Tibial artery (tissue), 4 donors: ENCODE data around the gene PAPPA2.

Source experiments
- DNase-seq, 2 donors: peaks; one replicate each; pipeline ENCODE4 v3.0.0-alpha.2; 2019
- H3K27ac ChIP-seq, 2 donors: fragments of 200-600 bp; sonication (generic) in 1 of 2; 1 replicate in 1 of 2; 2 replicates in 1 of 2; pipeline ENCODE4 v1.5.1; 2018 to 2019; ENCODE audit warnings: mild to moderate bottlenecking in 1 of 2
- H3K27me3 ChIP-seq, 2 donors: fragments of 200-600 bp; sonication (generic) in 1 of 2; one replicate each; pipeline versions ENCODE4 v1.5.1 to v1.6.0; 2016 to 2019
- H3K36me3 ChIP-seq, 3 donors: fragments of 200-600 bp; sonication (generic) in 2 of 3; one replicate each; pipeline ENCODE4 v1.5.1; 2016 to 2019; ENCODE audit warnings: mild to moderate bottlenecking in 2 of 3
- H3K4me1 ChIP-seq, 4 donors: fragments of 200-600 bp; sonication (generic) in 2 of 4; 1 replicate in 3 of 4; 2 replicates in 1 of 4; pipeline ENCODE4 v1.5.1; 2016 to 2019
- H3K4me3 ChIP-seq, 2 donors: fragments of 200-600 bp; sonication (generic) in 1 of 2; 1 replicate in 1 of 2; 2 replicates in 1 of 2; pipeline ENCODE4 v1.5.1; 2018 to 2019; ENCODE audit warnings: mild to moderate bottlenecking in 2 of 2
- H3K9me3 ChIP-seq, 3 donors: fragments of 200-600 bp; sonication (generic) in 1 of 3; one replicate each; pipeline ENCODE4 v1.5.1; 2016 to 2019
- intact Hi-C: fragments of 100-400 bp; cut with DNase I; formaldehyde crosslinking; loops from one replicate; pipeline ENCODE4 v1.15.0; 2023; ENCODE audit warnings: low total_unique reads
- TF ChIP-seq, protein P1 (sequence below), 2 experiments: fragments of 200-600 bp in 1 of 2; fragments of 450-650 bp in 1 of 2; IDR thresholded peaks; one replicate each; pipeline ENCODE4 v1.5.1; 2017 to 2019; ENCODE audit warnings: antibody characterized with exemption in 2 of 2, mild to moderate bottlenecking in 1 of 2, moderate library complexity in 1 of 2

The PAPPA2 gene

DNA sequence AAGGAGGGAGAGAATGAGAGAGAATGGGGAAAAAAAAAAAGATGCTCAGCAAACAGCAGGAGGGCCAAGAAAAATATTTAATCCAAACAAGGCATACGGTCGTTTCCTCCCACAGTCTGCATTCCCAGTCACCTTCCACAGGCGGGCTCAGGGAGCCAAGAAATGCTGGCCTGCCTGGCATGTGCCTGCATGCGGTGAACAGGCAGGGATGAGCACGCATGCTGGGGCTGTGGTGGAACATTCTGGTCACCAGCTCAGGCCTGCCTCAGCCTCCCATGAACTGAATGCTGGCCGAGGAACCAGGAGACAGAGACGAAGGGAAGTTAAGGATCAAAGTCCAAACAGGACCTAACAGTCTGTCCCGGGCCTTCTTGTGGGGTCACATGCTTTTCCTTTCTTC lies 366.3 kb downstream of the PAPPA2 start:
- DNase-seq, result no peak
- intact Hi-C loops, result no loop called here
- no peaks in the 10 kb centered on the region for H3K36me3 ChIP-seq
- no peak overlapping the region for H3K27ac ChIP-seq
- no peaks in the 10 kb centered on the region for H3K9me3 ChIP-seq
- H3K4me3 ChIP-seq, result no peak overlapping the region
- TF ChIP-seq, protein P1, sequence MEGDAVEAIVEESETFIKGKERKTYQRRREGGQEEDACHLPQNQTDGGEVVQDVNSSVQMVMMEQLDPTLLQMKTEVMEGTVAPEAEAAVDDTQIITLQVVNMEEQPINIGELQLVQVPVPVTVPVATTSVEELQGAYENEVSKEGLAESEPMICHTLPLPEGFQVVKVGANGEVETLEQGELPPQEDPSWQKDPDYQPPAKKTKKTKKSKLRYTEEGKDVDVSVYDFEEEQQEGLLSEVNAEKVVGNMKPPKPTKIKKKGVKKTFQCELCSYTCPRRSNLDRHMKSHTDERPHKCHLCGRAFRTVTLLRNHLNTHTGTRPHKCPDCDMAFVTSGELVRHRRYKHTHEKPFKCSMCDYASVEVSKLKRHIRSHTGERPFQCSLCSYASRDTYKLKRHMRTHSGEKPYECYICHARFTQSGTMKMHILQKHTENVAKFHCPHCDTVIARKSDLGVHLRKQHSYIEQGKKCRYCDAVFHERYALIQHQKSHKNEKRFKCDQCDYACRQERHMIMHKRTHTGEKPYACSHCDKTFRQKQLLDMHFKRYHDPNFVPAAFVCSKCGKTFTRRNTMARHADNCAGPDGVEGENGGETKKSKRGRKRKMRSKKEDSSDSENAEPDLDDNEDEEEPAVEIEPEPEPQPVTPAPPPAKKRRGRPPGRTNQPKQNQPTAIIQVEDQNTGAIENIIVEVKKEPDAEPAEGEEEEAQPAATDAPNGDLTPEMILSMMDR (IDR thresholded peaks at IDR 0.05), result no peak
- H3K4me1 ChIP-seq, result peaks cover 0 to 8% (median 2%) of the 10 kb centered on the region in 4 donors
- H3K27me3 ChIP-seq, result no peaks in the 10 kb centered on the region

DNA sequence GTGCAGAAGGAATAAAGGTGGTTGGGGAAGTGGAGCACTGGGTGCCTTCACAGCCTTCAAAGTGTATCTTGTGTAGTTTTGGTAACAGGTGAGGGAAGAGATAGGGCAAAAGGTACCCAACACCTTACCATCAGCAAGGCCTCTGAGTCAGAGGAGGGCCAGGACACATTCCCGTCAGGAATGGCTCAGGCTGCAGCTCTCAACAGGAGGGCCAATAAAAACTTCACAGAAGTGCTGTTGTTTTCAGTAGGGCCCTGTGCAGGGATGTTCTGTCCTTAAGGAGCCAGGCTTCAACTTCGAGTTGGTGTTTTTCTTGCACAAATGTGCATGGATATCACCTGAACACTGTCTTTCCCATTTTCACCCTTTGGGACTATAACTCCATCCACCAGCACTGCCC lies 368.2 kb downstream of the PAPPA2 start:
- H3K9me3 ChIP-seq, result no peaks in the 10 kb centered on the region
- no peaks in the 10 kb centered on the region for H3K27me3 ChIP-seq
- H3K27ac ChIP-seq, result no peak overlapping the region
- TF ChIP-seq, protein P1 (IDR thresholded peaks at IDR 0.05), result no peak
- H3K4me3 ChIP-seq, result no peak overlapping the region
- intact Hi-C loops, result no loop called here
- no peak for DNase-seq
- peaks cover 0 to 8% (median 2%) of the 10 kb centered on the region in 4 donors for H3K4me1 ChIP-seq
- no peaks in the 10 kb centered on the region for H3K36me3 ChIP-seq

DNA sequence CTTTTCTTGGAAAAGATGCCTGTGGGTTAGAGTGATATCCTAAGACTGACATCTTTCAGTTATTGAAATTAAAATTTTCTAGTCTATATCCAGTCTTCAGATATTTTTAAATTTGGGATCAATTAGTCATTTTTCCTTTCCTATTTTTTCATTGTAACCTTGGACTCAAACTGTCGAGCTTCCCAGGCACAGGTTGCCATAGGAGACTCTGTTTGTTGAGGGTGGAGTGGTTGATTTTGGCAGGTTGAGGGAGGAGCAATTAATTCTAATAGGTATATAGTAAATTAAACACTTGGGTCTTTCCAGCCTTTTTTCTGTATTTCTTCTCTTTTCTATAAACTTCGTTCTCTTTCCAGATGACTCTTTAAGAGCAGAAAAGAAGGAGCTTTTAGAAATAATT lies 374.7 kb downstream of the PAPPA2 start:
- Histone ChIP-seq H3K9me3 (no peaks in the 10 kb centered on the region), H3K4me3 (no peak overlapping the region), H3K27ac (no peak overlapping the region), H3K36me3 (no peaks in the 10 kb centered on the region), H3K4me1 (no peaks in the 10 kb centered on the region), H3K27me3 (no peaks in the 10 kb centered on the region)
- DNase-seq, result no peak
- intact Hi-C loops, result no loop called here
- TF ChIP-seq, protein P1 (IDR thresholded peaks at IDR 0.05), result no peak

DNA sequence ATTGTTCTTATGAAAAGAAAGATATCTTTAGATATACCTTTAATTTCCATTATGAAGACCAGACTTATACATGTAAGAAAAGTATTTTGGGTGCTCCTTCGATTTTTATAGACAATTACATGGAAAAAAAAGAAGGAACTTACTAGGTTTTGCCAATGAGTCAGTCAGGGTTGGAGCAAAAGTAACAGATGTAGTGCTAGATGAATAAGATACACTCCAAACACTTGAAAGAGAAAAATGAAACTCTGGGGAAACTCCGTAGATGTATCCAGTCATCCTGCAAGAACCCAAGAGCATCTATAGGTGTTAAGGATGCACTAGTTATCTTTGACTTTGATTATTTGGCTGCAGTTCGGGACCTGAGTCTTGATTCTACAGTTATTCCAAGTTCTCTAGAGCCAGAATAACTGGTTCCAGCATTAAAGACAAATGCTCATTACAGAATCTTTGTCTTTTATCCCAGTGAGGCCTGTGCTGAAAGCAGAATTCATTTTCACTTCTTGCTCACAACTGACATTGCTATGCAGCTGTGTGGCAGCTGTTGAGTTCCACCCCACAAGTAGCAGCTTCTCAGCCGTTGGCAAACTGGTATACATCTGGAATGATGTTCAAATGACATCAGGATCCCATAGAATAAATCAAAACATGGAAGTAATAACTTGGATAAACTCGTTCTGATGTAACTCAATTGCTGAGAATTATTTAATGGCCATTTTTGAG lies 375.5 kb downstream of the PAPPA2 start:
- intact Hi-C loops, result no loop called here
- H3K9me3 ChIP-seq, result no peaks in the 10 kb centered on the region
- TF ChIP-seq, protein P1 (IDR thresholded peaks at IDR 0.05), result no peak
- no peak overlapping the region for H3K4me3 ChIP-seq
- no peaks in the 10 kb centered on the region for H3K27me3 ChIP-seq
- no peak overlapping the region for H3K27ac ChIP-seq
- peaks cover 0 to 5% (median 1%) of the 10 kb centered on the region in 4 donors for H3K4me1 ChIP-seq
- no peaks in the 10 kb centered on the region for H3K36me3 ChIP-seq
- DNase-seq, result no peak

DNA sequence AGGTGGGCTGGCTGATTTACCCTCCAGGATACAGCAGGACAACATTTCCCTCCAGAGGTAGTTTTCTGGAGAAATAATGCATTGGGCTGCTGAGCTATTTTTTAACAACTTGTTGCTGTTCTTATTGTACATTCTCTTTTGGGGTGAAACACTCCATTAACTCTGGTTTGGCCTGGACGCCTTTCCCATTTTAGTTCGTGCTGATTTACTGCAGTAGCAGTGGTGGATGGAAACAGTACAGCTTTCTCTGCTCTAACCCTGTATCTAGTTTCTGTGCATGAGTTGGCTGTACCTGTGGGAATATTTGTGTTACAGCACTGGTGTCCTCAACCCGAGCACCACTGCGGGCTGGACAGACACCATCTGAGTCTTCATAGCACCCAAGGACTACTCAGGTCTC lies 376.2 kb downstream of the PAPPA2 start:
- intact Hi-C loops, result no loop called here
- no peaks in the 10 kb centered on the region for H3K36me3 ChIP-seq
- no peak overlapping the region for H3K4me3 ChIP-seq
- peaks cover 0 to 12% (median 5%) of the 10 kb centered on the region in 4 donors for H3K4me1 ChIP-seq
- no peaks in the 10 kb centered on the region for H3K27me3 ChIP-seq
- TF ChIP-seq, protein P1 (IDR thresholded peaks at IDR 0.05), result no peak
- no peaks in the 10 kb centered on the region for H3K9me3 ChIP-seq
- no peak overlapping the region for H3K27ac ChIP-seq
- DNase-seq, result no peak
